Activated CD4-positive, alpha-beta T cell treated with anti-CD3 and anti-CD28 coated beads for 4 hours (primary cell): ENCODE results near the gene CHMP5.

Experiments
- DNase-seq, 2 donors: peaks; one replicate each; pipeline ENCODE4 v3.0.0-alpha.2; 2020

The CHMP5 gene

GRCh38 chr9:33320230-33320567 lies 55.4 kb downstream of the CHMP5 start:
- DNase-seq, result no peak

GRCh38 chr9:33320568-33321261 lies 55.9 kb downstream of the CHMP5 start:
- DNase-seq, result no peak

GRCh38 chr9:33329117-33329563 lies 64.3 kb downstream of the CHMP5 start:
- DNase-seq, result no peak

GRCh38 chr9:33329979-33330378 lies 65.1 kb downstream of the CHMP5 start:
- no peak for DNase-seq

- no peak for DNase-seq
Observed at GRCh38 chr9:33331377-33331891, 66.6 kb downstream of the CHMP5 start.
